KBM-7 (cell line): ENCODE data around the gene THOC7.

Source experiments
- DNase-seq: peaks from one replicate; pipeline ENCODE4 v3.0.0-alpha.2; 2015
- in situ Hi-C: fragments of 300-500 bp; cut with MboI; formaldehyde crosslinking; loops from 2 replicates; pipeline ENCODE4 v1.14.3; 2020; ENCODE audit warnings: low sequenced_read_pairs, low pct_unique_long_range_greater_than_20kb, mixed read lengths

Gene THOC7

GRCh38 chr3:63886858-63887257, 23.3 kb upstream of the THOC7 start:
- in situ Hi-C loops, result no loop called here
- no peak for DNase-seq

GRCh38 chr3:63880653-63881052, 17.0 kb upstream of the THOC7 start:
- DNase-seq, result no peak
- in situ Hi-C loops, result no loop called here

GRCh38 chr3:63878394-63879060, 14.9 kb upstream of the THOC7 start:
- in situ Hi-C loops, result no loop called here
- no peak for DNase-seq

- in situ Hi-C loops, result no loop called here
These were observed 14.3 kb upstream of the THOC7 start for GRCh38 chr3:63877737-63878393.

GRCh38 chr3:63876260-63876659, 12.7 kb upstream of the THOC7 start:
- in situ Hi-C loops, result no loop called here

More at GRCh38 chr3:63877737-63878393, 14.3 kb upstream of the THOC7 start:
- no peak for DNase-seq

GRCh38 chr3:63875510-63875909, 11.9 kb upstream of the THOC7 start:
- DNase-seq, result no peak
- in situ Hi-C loops, result no loop called here

More at GRCh38 chr3:63876260-63876659, 12.7 kb upstream of the THOC7 start:
- DNase-seq, result no peak

- DNase-seq, result no peak
- in situ Hi-C loops, result no loop called here
These were observed 11.2 kb upstream of the THOC7 start for GRCh38 chr3:63874769-63875168.

- in situ Hi-C loops, result no loop called here
- no peak for DNase-seq
These were observed 8.7 kb upstream of the THOC7 start for GRCh38 chr3:63872135-63872924.

GRCh38 chr3:63870615-63871005, 7.0 kb upstream of the THOC7 start:
- in situ Hi-C loops, result no loop called here
- DNase-seq, result no peak

GRCh38 chr3:63869940-63870614, 6.5 kb upstream of the THOC7 start:
- no peak for DNase-seq
- in situ Hi-C loops, result no loop called here

GRCh38 chr3:63867225-63867624, 3.6 kb upstream of the THOC7 start:
- in situ Hi-C loops, result no loop called here
- no peak for DNase-seq

GRCh38 chr3:63864965-63865327, 1.3 kb upstream of the THOC7 start:
- in situ Hi-C loops, result no loop called here
- no peak for DNase-seq

- DNase-seq, result peak; percentile 69
- in situ Hi-C loops, result no loop called here
These were observed 681 bp upstream of the THOC7 start for GRCh38 chr3:63864008-63864964.

GRCh38 chr3:63862804-63863149, 828 bp downstream of the THOC7 start:
- no peak for DNase-seq
- in situ Hi-C loops, result no loop called here

GRCh38 chr3:63861306-63861705, 2.3 kb downstream of the THOC7 start:
- no peak for DNase-seq
- in situ Hi-C loops, result no loop called here

GRCh38 chr3:63860776-63861175, 2.8 kb downstream of the THOC7 start:
- DNase-seq, result no peak

GRCh38 chr3:63857311-63857710, 6.3 kb downstream of the THOC7 start:
- in situ Hi-C loops, result no loop called here
- no peak for DNase-seq

More at GRCh38 chr3:63860776-63861175, 2.8 kb downstream of the THOC7 start:
- in situ Hi-C loops, result no loop called here

- no peak for DNase-seq
- in situ Hi-C loops, result no loop called here
These were observed 8.2 kb downstream of the THOC7 start for GRCh38 chr3:63855333-63855940.
